GM18499 (cell line): Measurements from ENCODE around the gene TMIGD2.
"Not testable (repeated sequence)": the region's sequence is repeated elsewhere in the genome, so short reads cannot be mapped to it uniquely, and the experiment has no call there.

ENCODE experiments used
- ATAC-seq: cut with Tn5 transposase; IDR thresholded peaks from one replicate; pipeline ENCODE4 v1.9.1; 2021; ENCODE audit warnings: moderate number of reproducible peaks; ENCODE audit not compliant: insufficient read depth, unreplicated experiment

TMIGD2 gene

DNA sequence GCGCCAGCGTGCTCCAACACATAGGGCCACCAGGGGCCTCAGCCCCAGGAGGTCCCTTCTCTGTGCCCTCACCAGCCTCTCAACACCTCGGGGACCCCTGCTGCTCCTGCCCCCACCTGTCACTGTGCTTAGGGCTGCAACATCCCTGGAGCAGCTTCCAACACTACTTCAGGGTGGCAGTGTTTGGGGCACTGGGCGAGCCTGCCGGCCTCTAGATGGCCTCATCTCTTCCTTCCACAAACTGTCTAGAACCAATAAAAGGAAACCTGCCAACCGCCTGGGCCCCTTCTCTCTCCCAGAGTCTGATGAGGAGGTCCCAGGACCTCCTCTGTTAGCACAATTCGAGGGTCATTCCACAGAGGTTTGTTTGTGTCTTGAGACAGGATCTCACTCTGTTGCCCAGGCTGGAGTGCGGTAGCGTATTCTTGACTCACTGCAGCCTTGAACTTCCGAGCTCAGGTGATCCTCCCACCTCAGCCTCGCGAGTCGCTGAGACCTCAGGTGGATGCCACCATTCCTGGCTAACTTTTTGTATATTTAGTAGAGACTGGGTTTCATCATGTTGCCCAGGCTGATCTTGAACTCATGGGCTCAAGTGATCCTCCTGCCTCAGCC lies 33.3 kb downstream of the TMIGD2 start:
- ATAC-seq = no peak

DNA sequence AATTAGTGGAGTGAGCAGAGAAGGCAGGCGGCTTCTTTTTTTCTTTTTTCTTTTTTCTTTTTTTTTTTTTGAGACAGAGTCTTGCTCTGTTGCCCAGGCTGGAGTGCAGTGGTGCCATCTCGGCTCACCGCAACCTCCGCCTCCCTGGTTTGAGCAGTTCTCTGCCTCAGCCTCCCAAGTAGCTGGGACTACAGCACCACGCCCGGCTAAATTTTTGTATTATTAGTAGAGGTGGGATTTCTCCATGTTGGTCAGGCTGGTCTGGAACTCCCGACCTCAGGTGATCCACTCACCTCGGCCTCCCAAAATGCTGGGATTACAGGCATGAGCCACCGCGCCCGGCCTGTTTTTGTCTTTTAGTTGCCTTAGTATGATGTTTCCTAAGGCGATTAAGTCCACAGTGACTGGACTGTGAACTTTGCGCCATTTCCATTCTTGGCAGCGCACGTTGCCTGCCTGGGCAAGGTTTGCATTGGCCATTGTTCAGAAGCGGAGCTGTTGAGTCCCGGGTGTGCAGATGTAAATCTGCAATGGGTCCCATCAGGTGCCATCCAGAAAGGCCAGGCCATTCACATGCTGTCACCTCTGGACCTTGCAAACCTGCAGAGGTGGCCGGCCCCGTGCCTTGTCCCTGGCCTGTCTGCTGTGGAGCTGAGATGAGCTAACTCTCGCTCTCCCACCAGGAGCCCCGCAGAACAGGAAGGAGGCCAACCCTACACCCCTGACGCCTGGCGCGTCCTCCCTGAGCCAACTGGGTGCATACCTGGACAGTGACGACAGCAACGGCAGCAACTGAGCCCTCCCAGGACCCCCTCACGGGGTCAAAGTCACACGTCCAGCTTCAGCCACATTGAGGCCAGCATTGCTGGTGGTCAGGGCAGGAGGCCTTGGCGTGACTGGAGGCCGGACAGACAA lies 34.0 kb downstream of the TMIGD2 start:
- ATAC-seq = no peak

- ATAC-seq = no peak
Measured at GRCh38 chr19:4267101-4267900, 34.9 kb downstream of the TMIGD2 start.

- ATAC-seq = no peak
Measured at GRCh38 chr19:4266253-4267000, 35.8 kb downstream of the TMIGD2 start.

- ATAC-seq = no peak
Measured at GRCh38 chr19:4264812-4265211, 37.4 kb downstream of the TMIGD2 start.

GRCh38 chr19:4260613-4261191 lies 41.5 kb downstream of the TMIGD2 start:
- ATAC-seq = no peak

GRCh38 chr19:4258181-4258580 lies 44.0 kb downstream of the TMIGD2 start:
- ATAC-seq = no peak

GRCh38 chr19:4257025-4257424 lies 45.2 kb downstream of the TMIGD2 start:
- no peak for ATAC-seq

- no peak for ATAC-seq
Measured at GRCh38 chr19:4256563-4256962, 45.6 kb downstream of the TMIGD2 start.

DNA sequence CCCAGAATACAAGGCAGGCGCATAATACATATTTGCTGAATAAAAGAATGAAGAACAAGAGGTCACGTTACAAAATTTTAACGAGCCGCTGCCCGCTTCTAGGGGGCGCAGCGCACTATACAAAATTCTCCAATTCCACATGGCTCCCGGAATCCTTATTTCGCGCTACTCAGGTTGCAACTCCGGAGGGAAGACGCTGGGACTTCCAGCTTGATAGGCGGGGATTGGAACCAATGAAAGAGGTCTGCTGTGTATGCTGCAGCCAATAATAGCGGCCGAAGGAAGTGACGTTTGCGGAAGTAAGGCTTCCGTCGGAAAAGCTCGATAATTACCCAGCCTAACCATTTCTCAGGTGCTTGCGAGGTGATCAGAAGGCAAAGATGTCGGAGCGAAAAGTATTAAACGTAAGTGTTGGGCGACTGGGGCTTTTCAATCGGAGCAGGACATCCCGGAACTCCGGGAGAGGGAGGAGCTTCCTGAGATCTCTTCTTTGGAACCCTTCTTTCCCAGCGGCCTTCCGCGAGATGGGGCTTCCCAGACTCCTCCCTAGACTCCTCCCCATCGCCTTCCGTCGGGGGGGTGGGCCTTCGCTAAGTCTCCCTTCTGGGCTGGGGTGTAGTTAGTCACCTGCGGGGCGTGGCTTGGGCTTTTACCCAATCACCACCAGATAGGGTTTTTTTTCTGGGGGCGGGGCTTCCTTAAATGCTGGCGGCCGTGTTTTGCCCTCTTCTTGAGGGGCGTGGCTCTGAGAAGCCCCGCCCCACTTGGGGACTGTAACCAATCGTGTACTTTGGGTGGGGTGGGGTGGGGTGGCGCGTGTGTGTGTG lies 55.2 kb downstream of the TMIGD2 start, which contains the start of gene YJU2:
Gene YJU2, plus strand, starts transcription at position 314 of the 827 bp plus-strand sequence. Its CDS starts 67 bp downstream, at position 381.
- peak; percentile 57 for ATAC-seq

GRCh38 chr19:4245938-4246337 lies 56.3 kb downstream of the TMIGD2 start:
- not testable (repeated sequence) for ATAC-seq
